CD8-positive, alpha-beta memory T cell (primary cell): ENCODE measurements around the gene IFIT1. TPM values are rescaled to one million over a fixed set of nuclear protein-coding genes. Genes with fewer than 3 reads are reported as not detected.

Source experiments
- CTCF ChIA-PET: fragments of 350-600 bp; sonication (Branson Sonifier 250); formaldehyde crosslinking; loops from one replicate; lab custom pipeline; 2021; ENCODE audit warnings: antibody characterized with exemption; lab: Charles Lee
- POLR2A ChIA-PET: fragments of 350-600 bp; sonication (Branson Sonifier 250); formaldehyde crosslinking; loops from one replicate; lab custom pipeline; 2021; ENCODE audit warnings: antibody characterized with exemption; lab: Charles Lee
- DNase-seq, 5 donors: peaks; one replicate each; pipeline versions ENCODE4 v3.0.0 to v3.0.0-alpha.2; 2020 to 2022; ENCODE audit warnings: mixed read lengths in 1 of 5
- H3K27ac ChIP-seq: one replicate; pipeline ENCODE4 v1.7.0; 2013; ENCODE audit warnings: low read depth, mild to moderate bottlenecking, low read length, moderate library complexity
- H3K27me3 ChIP-seq: 2 replicates; pipeline ENCODE4 v1.7.0; 2013; ENCODE audit warnings: low read length, mild to moderate bottlenecking; ENCODE audit not compliant: insufficient read depth, poor library complexity, severe bottlenecking
- H3K36me3 ChIP-seq: 2 replicates; pipeline ENCODE4 v1.7.0; 2013; ENCODE audit warnings: mild to moderate bottlenecking, low read length, moderate library complexity; ENCODE audit not compliant: insufficient read depth
- H3K4me1 ChIP-seq: 2 replicates; pipeline ENCODE4 v1.7.0; 2013; ENCODE audit warnings: mild to moderate bottlenecking, low read length, moderate library complexity; ENCODE audit not compliant: insufficient read depth
- H3K4me3 ChIP-seq: 2 replicates; pipeline ENCODE4 v1.7.0; 2013; ENCODE audit warnings: mild to moderate bottlenecking, low read length
- H3K9me3 ChIP-seq: 2 replicates; pipeline ENCODE4 v1.7.0; 2013; ENCODE audit warnings: mild to moderate bottlenecking, low read length
- H3K27ac Mint-ChIP-seq, 8 donors: one replicate each; pipeline ENCODE4 v1.8.0; 2020 to 2021; ENCODE audit warnings: mixed read lengths in 8 of 8, mild to moderate bottlenecking in 6 of 8, inconsistent platforms in 3 of 8, moderate library complexity in 3 of 8
- H3K27me3 Mint-ChIP-seq, 2 donors: one replicate each; pipeline ENCODE4 v1.8.0; 2020 to 2021; ENCODE audit warnings: mixed read lengths in 2 of 2, mild to moderate bottlenecking in 1 of 2, moderate library complexity in 1 of 2
- H3K36me3 Mint-ChIP-seq, 3 donors: one replicate each; pipeline ENCODE4 v1.8.0; 2020 to 2021; ENCODE audit warnings: mixed read lengths in 3 of 3, inconsistent platforms in 1 of 3, mild to moderate bottlenecking in 1 of 3
- H3K4me1 Mint-ChIP-seq, 3 donors: one replicate each; pipeline ENCODE4 v1.8.0; 2020 to 2021; ENCODE audit warnings: mixed read lengths in 3 of 3, inconsistent platforms in 1 of 3, mild to moderate bottlenecking in 1 of 3
- H3K4me3 Mint-ChIP-seq, 7 donors: one replicate each; pipeline ENCODE4 v1.8.0; 2020 to 2021; ENCODE audit warnings: mixed read lengths in 7 of 7, mild to moderate bottlenecking in 6 of 7, moderate library complexity in 4 of 7, inconsistent platforms in 2 of 7
- H3K9me3 Mint-ChIP-seq, 5 donors: one replicate each; pipeline ENCODE4 v1.8.0; 2020 to 2022; ENCODE audit warnings: mixed read lengths in 5 of 5, mild to moderate bottlenecking in 3 of 5, moderate library complexity in 2 of 5, inconsistent platforms in 1 of 5
- polyA plus RNA-seq: library from polyadenylated mRNA; unstranded; fragments of 300-500 nt; fragmentation: Illumina TruSeq; gene quantifications from one replicate; pipeline ENCODE4 v1.2.3, GENCODE V29; 2021
- total RNA-seq, 2 experiments: library from RNA; stranded (reverse); gene quantifications; one replicate each; pipeline ENCODE4 v1.2.3, GENCODE V29; 2021

The IFIT1 gene
- total and polyA plus RNA-seq, 3 experiments from 2014 or later, result 0.39 to 4.1 (median 0.71) TPM

GRCh38 chr10:89414879-89415821, 22.7 kb downstream of the IFIT1 start:
- peaks cover 60 to 78% (median 77%) of the 10 kb centered on the region in 3 donors for H3K4me1 Mint-ChIP-seq
- peak; percentile 34 to 65 (median 49) for DNase-seq
- ChIA-PET POLR2A (interaction anchor here (0.8 to 1.6 kb wide), 6 partner anchors 23 to 1748 kb away, joined by 3 to 30 read pairs (median 6); partner anchors contain the start of genes IFIT1, IFIT2, KIF20B and LIPA), CTCF (interaction anchor here (0.9 to 1.4 kb wide), 3 partner anchors 22 to 80 kb away, joined by 3 to 6 read pairs (median 3); partner anchors contain the start of gene IFIT1)
- no peaks in the 10 kb centered on the region for H3K9me3 Mint-ChIP-seq
- peak overlapping the region; percentile 89 to 100 (median 98) for H3K27ac Mint-ChIP-seq
- Histone ChIP-seq H3K9me3 (no peaks in the 10 kb centered on the region), H3K27me3 (no peaks in the 10 kb centered on the region), H3K36me3 (no peaks in the 10 kb centered on the region), H3K4me3 (peak overlapping the region; percentile 88), H3K4me1 (peaks cover 42% of the 10 kb centered on the region), H3K27ac (peak overlapping the region; percentile 88)
- H3K4me3 Mint-ChIP-seq, result peak overlapping the region; percentile 92 to 97 (median 95)
- H3K27me3 Mint-ChIP-seq, result no peaks in the 10 kb centered on the region
- peaks cover 0 to 29% (median 10%) of the 10 kb centered on the region in 3 donors for H3K36me3 Mint-ChIP-seq

DNA sequence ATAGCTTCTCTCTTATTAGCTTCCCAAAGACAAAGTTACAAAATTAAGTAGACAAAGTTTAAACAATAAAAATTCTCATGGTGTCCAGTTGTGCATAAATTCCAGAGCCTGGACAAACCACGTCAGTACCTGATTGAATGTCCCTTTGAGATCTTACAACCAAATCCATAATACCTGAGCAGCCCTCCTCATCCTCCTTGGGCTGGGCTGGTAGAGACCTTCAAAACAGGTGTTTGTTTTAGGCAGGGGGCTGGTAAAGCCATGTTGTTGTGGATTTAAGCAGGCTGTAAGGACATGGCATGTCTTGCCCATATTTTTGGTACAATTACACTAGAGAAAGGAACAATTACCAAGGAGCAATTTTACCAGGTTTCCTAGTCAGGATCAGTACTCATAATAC, 24.0 kb downstream of the IFIT1 start:
- Histone ChIP-seq H3K27me3 (no peaks in the 10 kb centered on the region), H3K36me3 (no peaks in the 10 kb centered on the region), H3K4me1 (peaks cover 42% of the 10 kb centered on the region), H3K27ac (no peak overlapping the region), H3K4me3 (no peak overlapping the region), H3K9me3 (no peaks in the 10 kb centered on the region)
- peak overlapping the region; percentile 68 to 100 (median 97) for H3K27ac Mint-ChIP-seq
- H3K36me3 Mint-ChIP-seq, result peaks cover 0 to 41% (median 13%) of the 10 kb centered on the region in 3 donors
- H3K9me3 Mint-ChIP-seq, result no peaks in the 10 kb centered on the region
- H3K4me1 Mint-ChIP-seq, result peaks cover 60 to 83% (median 81%) of the 10 kb centered on the region in 3 donors
- H3K27me3 Mint-ChIP-seq, result no peaks in the 10 kb centered on the region
- CTCF ChIA-PET, result no interaction called here
- POLR2A ChIA-PET, result no interaction called here
- peak overlapping the region; percentile 92 to 97 (median 95) for H3K4me3 Mint-ChIP-seq
- DNase-seq, result no peak

DNA sequence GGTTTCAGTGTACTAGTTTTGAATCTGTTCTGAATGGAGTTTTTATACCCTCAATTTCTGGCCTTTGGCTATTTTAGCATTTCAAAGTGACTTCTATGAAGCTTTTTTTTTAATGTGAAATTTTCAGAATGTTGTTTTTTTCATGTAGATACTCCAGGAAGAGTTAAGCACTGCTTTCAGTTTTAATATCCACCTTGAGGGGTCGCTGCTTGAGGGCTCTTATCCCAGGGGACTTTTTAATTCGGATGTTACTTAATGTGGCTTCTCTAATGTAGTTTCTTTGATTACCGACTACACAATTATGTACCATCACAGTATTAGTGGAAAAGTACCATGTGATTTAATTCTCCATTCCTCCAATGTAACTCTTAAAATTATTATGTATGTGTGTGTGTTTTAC, 27.1 kb downstream of the IFIT1 start:
- CTCF ChIA-PET, result interaction anchor here (1.3 to 1.8 kb wide), 2 partner anchors 50 to 118 kb away, joined by 3 to 6 read pairs; partner anchors contain the start of gene IFIT2
- H3K27me3 Mint-ChIP-seq, result no peaks in the 10 kb centered on the region
- H3K27ac ChIP-seq, result no peak overlapping the region

DNA sequence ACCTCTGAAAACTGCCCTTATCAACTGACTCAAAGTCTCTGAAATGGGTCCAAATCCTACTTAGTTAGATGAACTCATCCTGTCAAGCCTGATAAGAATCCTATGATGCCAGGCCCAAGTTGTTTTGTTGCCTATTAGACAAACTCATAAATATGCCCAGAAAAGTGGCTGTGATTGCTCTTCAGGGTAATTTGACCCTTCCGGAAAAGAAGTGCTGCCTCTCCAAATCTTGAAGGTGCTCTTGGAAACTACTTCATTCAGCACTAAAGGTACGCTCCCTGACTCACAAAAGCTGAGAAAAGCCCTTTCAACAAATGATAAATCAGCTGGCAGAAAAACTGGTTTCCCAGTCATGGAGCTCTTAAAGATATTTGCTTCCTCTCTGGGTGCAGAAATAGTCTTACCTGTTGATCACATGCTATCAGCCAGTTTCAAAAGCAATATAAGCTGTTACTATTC, 28.6 kb downstream of the IFIT1 start:
- Histone ChIP-seq H3K4me3 (no peak overlapping the region), H3K27me3 (no peaks in the 10 kb centered on the region), H3K4me1 (peaks cover 22% of the 10 kb centered on the region), H3K27ac (no peak overlapping the region), H3K9me3 (no peaks in the 10 kb centered on the region), H3K36me3 (no peaks in the 10 kb centered on the region)
- Mint-ChIP-seq H3K9me3 (no peaks in the 10 kb centered on the region), H3K4me3 (peak overlapping the region in 1 of 7 donors; percentile 31), H3K4me1 (peaks cover 39 to 59% (median 52%) of the 10 kb centered on the region in 3 donors), H3K27ac (peak overlapping the region in 5 of 8 donors; percentile 28 to 61 (median 37)), H3K36me3 (peaks cover 0 to 39% (median 15%) of the 10 kb centered on the region in 3 donors), H3K27me3 (no peaks in the 10 kb centered on the region)
- no peak for DNase-seq
- ChIA-PET POLR2A (no interaction called here), CTCF (no interaction called here)

More for the DNA sequence above, 27.1 kb downstream of the IFIT1 start:
- Mint-ChIP-seq H3K36me3 (peaks cover 0 to 45% (median 15%) of the 10 kb centered on the region in 3 donors), H3K9me3 (no peaks in the 10 kb centered on the region), H3K4me3 (peak overlapping the region in 5 of 7 donors; percentile 13 to 63 (median 32)), H3K27ac (peak overlapping the region in 7 of 8 donors; percentile 32 to 73 (median 60)), H3K4me1 (peaks cover 47 to 69% (median 62%) of the 10 kb centered on the region in 3 donors)
- POLR2A ChIA-PET, result no interaction called here
- no peaks in the 10 kb centered on the region for H3K27me3 ChIP-seq
- DNase-seq, result peak in 1 of 5 donors; percentile 21
- H3K36me3 ChIP-seq, result no peaks in the 10 kb centered on the region
- H3K4me1 ChIP-seq, result peaks cover 29% of the 10 kb centered on the region
- no peak overlapping the region for H3K4me3 ChIP-seq
- H3K9me3 ChIP-seq, result no peaks in the 10 kb centered on the region

GRCh38 chr10:89425000-89425399, 32.6 kb downstream of the IFIT1 start:
- Mint-ChIP-seq H3K4me3 (no peak overlapping the region), H3K9me3 (no peaks in the 10 kb centered on the region), H3K27ac (peak overlapping the region in 1 of 8 donors; percentile 15), H3K27me3 (peaks cover 2 to 13% of the 10 kb centered on the region in 2 donors), H3K36me3 (peaks cover 0 to 23% (median 10%) of the 10 kb centered on the region in 3 donors), H3K4me1 (peaks cover 6 to 23% (median 21%) of the 10 kb centered on the region in 3 donors)
- Histone ChIP-seq H3K4me3 (no peak overlapping the region), H3K36me3 (no peaks in the 10 kb centered on the region), H3K9me3 (no peaks in the 10 kb centered on the region), H3K4me1 (no peaks in the 10 kb centered on the region), H3K27me3 (no peaks in the 10 kb centered on the region), H3K27ac (no peak overlapping the region)
- CTCF ChIA-PET, result no interaction called here
- POLR2A ChIA-PET, result no interaction called here
- no peak for DNase-seq

DNA sequence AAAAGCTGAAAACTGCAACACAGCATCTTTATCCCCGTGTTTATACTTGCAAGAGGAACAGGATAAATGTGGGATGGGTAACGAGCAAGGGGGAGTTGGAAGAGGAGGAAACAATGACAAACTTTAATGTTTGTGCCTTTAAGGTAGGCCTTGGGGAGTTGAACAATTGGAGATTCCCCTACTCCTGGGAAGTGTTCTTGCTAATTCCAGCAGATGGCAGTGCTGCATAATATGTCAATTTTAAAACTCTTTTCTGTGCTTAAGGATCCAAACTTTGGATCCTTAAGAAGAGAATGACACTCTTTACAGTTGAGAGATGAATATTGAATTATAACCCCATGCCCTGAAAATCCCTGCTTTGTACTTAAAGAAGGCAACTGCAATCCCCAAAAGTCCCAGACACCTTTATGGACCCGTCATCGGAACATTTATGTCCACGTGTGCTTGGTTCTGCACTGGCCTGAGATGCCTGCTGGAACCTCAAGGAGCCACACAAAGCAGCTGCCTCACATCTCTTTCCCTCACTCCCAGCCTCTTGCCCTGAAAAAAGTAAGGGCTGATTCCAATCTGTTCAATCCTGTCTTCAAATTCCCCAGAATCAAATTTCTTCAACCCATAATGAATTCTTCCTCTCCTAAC, 33.9 kb downstream of the IFIT1 start:
- CTCF ChIA-PET, result no interaction called here
- Histone ChIP-seq H3K4me3 (no peak overlapping the region), H3K36me3 (no peaks in the 10 kb centered on the region), H3K9me3 (no peaks in the 10 kb centered on the region), H3K27me3 (no peaks in the 10 kb centered on the region), H3K4me1 (no peaks in the 10 kb centered on the region), H3K27ac (no peak overlapping the region)
- Mint-ChIP-seq H3K4me3 (no peak overlapping the region), H3K36me3 (peaks cover 0 to 12% (median 5%) of the 10 kb centered on the region in 3 donors), H3K27me3 (peaks cover 2 to 13% of the 10 kb centered on the region in 2 donors), H3K27ac (no peak overlapping the region), H3K4me1 (peaks cover 3 to 10% (median 7%) of the 10 kb centered on the region in 3 donors), H3K9me3 (no peaks in the 10 kb centered on the region)
- POLR2A ChIA-PET, result no interaction called here
- no peak for DNase-seq

GRCh38 chr10:89427629-89428028, 35.2 kb downstream of the IFIT1 start:
- CTCF ChIA-PET, result no interaction called here
- Mint-ChIP-seq H3K27ac (no peak overlapping the region), H3K36me3 (peaks cover 0 to 4% (median 4%) of the 10 kb centered on the region in 3 donors)

More at GRCh38 chr10:89427629-89428028, 35.2 kb downstream of the IFIT1 start:
- no peak overlapping the region for H3K4me3 ChIP-seq
- POLR2A ChIA-PET, result no interaction called here
- no peaks in the 10 kb centered on the region for H3K4me1 Mint-ChIP-seq
- peak overlapping the region in 1 of 7 donors; percentile 6 for H3K4me3 Mint-ChIP-seq
- H3K36me3 ChIP-seq, result no peaks in the 10 kb centered on the region
- no peak for DNase-seq
- no peaks in the 10 kb centered on the region for H3K9me3 Mint-ChIP-seq
- H3K27me3 Mint-ChIP-seq, result peaks cover 6 to 21% of the 10 kb centered on the region in 2 donors
- no peaks in the 10 kb centered on the region for H3K9me3 ChIP-seq
- H3K27ac ChIP-seq, result no peak overlapping the region
- H3K27me3 ChIP-seq, result no peaks in the 10 kb centered on the region
- H3K4me1 ChIP-seq, result no peaks in the 10 kb centered on the region
